Mucosa of descending colon (tissue), 3 donors: ENCODE data around the gene AKAP12. TPM values are rescaled to one million over a fixed set of nuclear protein-coding genes. Genes with fewer than 3 reads are reported as not detected.

Experiments
- ATAC-seq: fragments of 200-7000 bp; cut with Tn5 transposase; one replicate; pipeline ENCODE4 v1.9.1; 2020; ENCODE audit warnings: mild to moderate bottlenecking, moderate library complexity
- DNase-seq, 3 donors: peaks; one replicate each; pipeline ENCODE4 v3.0.0-alpha.2; 2020
- H3K36me3 ChIP-seq: fragments of 200-600 bp; one replicate; pipeline ENCODE4 v1.8.0; 2021; ENCODE audit warnings: low read depth, mild to moderate bottlenecking
- H3K4me1 ChIP-seq: fragments of 200-600 bp; one replicate; pipeline ENCODE4 v1.8.0; 2021; ENCODE audit warnings: low read depth, mild to moderate bottlenecking
- H3K4me3 ChIP-seq: fragments of 200-600 bp; one replicate; pipeline ENCODE4 v1.8.0; 2021; ENCODE audit warnings: mild to moderate bottlenecking
- H3K9me3 ChIP-seq: fragments of 200-600 bp; one replicate; pipeline ENCODE4 v1.8.0; 2021; ENCODE audit warnings: mild to moderate bottlenecking
- intact Hi-C, 2 donors: fragments of 100-400 bp; cut with DNase I in 1 of 2; cut with micrococcal nuclease in 1 of 2; formaldehyde crosslinking; loops; one replicate each; pipeline versions ENCODE4 v1.11.0 to v1.11.1; 2022; cut with DNase I, micrococcal nuclease
- total RNA-seq, 3 donors: library from RNA; stranded (reverse); fragmentation: NEBNext Ultra II Directional in 2 of 3; extraction: Animal tissue kit (Norgen Biotek cat#: 25700) in 2 of 3; gene quantifications; one replicate each; pipeline versions ENCODE4 v1.2.1 to v1.2.4, GENCODE V29; 2021 to 2023
- TF ChIP-seq, protein P1 (sequence below): fragments of 200-600 bp; IDR thresholded peaks from one replicate; pipeline ENCODE4 v1.8.0; 2022; ENCODE audit warnings: antibody characterized with exemption, mild to moderate bottlenecking
- donor health status: DM: no; HTN: no; CAD: no; lungs with moderate emphysema.
- donor health status: DM: no; HTN: no; CAD: no.
- donor health status: DM: no; HTN: yes; CAD: no.

The AKAP12 gene
- total RNA-seq, 3 donors from 2014 or later, result 6.3 to 192 (median 15.3) TPM

DNA sequence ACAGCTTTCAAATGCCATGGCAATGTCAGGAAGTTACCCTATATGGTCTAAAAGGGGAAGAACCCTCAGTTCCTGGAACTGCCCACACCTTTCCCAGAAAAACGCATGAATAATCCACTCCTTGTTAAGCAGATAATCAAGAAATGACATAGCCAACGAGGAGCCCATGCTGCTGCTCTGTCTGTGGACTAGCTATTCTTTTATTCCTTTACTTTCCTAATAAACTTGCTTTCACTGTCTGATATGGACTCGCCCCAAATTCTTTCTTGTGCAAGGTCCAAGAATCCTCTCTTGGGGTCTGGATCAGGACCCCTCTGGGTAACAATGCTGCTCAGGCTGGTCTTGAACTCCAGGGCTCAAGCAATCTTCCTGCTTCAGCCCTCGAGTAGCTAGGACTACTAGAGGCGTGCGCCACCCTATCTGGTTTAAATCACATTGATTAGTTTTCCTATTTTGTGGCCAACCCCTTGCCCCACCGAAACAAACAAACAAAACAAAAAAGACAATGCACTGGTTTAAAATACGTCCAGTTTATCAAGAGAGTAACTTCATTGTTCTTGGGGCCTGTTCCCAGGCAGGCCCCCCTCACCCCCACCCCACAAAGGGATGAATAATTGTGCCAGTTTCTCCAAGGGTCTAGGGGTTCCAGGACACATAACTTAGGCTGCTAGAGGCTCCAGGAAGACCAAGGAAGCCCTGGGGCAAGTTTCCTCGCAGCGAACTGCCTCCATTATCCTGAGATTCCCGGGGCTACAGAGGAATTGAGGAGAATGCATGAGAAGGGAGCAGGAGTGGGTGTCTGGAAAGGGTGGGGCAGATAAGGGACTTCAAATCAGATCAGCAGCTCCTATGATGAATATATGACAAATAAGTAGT, 10.1 kb upstream of the AKAP12 start:
- ATAC-seq (no peak), DNase-seq (no peak)
- TF ChIP-seq, protein P1, sequence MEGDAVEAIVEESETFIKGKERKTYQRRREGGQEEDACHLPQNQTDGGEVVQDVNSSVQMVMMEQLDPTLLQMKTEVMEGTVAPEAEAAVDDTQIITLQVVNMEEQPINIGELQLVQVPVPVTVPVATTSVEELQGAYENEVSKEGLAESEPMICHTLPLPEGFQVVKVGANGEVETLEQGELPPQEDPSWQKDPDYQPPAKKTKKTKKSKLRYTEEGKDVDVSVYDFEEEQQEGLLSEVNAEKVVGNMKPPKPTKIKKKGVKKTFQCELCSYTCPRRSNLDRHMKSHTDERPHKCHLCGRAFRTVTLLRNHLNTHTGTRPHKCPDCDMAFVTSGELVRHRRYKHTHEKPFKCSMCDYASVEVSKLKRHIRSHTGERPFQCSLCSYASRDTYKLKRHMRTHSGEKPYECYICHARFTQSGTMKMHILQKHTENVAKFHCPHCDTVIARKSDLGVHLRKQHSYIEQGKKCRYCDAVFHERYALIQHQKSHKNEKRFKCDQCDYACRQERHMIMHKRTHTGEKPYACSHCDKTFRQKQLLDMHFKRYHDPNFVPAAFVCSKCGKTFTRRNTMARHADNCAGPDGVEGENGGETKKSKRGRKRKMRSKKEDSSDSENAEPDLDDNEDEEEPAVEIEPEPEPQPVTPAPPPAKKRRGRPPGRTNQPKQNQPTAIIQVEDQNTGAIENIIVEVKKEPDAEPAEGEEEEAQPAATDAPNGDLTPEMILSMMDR, result no peak
- H3K36me3 ChIP-seq, result no peaks in the 10 kb centered on the region
- no peak overlapping the region for H3K4me3 ChIP-seq
- H3K4me1 ChIP-seq, result no peaks in the 10 kb centered on the region
- no peaks in the 10 kb centered on the region for H3K9me3 ChIP-seq
- intact Hi-C loops, result no loop called here

DNA sequence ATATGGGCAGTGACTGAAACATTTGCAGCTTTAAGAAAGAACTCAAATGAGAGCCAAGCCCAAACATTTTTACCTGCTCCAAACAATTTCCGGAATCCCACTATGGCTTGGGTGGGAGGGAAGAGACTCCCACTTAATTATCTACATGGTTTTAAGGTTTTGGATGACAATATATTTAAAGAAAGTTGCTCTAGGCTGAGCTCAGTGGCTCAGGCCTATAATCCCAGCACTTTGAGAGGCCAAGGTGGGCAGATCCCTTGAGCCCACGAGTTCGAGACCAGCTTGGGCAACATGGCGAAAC, 9.5 kb upstream of the AKAP12 start:
- DNase-seq, result no peak

DNA sequence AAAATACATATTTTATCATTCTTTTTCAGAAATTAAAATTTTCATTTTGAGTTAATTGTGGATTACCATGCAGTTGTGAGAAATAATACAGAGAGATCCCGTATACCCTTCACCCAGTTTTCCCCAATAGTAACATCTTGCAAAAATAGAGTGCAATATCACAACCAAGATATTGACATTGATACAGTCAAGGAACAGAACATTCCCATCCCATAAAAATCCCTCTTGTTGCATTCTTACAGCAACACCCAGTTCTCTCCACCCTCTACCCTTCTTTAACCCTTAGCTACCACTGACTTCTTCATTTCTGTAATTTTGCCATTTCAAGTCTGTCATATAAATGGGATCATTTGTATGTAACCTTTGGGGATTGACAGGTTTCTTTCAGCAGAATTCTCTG, 6.9 kb upstream of the AKAP12 start:
- intact Hi-C loops, result no loop called here
- no peak for DNase-seq
- TF ChIP-seq, protein P1, result no peak
- Histone ChIP-seq H3K4me3 (no peak overlapping the region), H3K4me1 (no peaks in the 10 kb centered on the region), H3K9me3 (no peaks in the 10 kb centered on the region), H3K36me3 (no peaks in the 10 kb centered on the region)
- no peak for ATAC-seq

More for the DNA sequence above, 9.5 kb upstream of the AKAP12 start:
- Histone ChIP-seq H3K36me3 (no peaks in the 10 kb centered on the region), H3K4me1 (no peaks in the 10 kb centered on the region), H3K9me3 (no peaks in the 10 kb centered on the region), H3K4me3 (no peak overlapping the region)
- TF ChIP-seq, protein P1, result no peak
- intact Hi-C loops, result no loop called here
- no peak for ATAC-seq

DNA sequence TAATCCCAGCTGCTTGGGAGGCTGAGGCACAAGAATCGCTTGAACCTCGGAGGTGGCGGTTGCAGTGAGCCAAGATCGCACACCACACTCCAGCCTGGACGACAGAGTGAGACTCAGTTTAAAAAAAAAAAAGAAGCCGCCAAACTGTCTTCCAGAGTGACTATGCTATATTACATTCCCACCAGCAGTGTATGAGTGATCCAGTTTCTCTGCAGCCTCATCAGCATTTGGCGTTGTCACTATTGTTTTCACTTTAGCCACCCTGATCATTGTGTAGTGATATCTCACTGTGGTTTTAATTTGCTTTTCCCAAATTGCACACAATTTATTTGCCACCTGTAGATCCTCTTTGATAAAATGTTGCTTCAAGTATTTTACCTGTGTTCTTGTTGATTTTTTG, 6.0 kb upstream of the AKAP12 start:
- ATAC-seq (no peak), DNase-seq (no peak)
- intact Hi-C loops, result no loop called here

DNA sequence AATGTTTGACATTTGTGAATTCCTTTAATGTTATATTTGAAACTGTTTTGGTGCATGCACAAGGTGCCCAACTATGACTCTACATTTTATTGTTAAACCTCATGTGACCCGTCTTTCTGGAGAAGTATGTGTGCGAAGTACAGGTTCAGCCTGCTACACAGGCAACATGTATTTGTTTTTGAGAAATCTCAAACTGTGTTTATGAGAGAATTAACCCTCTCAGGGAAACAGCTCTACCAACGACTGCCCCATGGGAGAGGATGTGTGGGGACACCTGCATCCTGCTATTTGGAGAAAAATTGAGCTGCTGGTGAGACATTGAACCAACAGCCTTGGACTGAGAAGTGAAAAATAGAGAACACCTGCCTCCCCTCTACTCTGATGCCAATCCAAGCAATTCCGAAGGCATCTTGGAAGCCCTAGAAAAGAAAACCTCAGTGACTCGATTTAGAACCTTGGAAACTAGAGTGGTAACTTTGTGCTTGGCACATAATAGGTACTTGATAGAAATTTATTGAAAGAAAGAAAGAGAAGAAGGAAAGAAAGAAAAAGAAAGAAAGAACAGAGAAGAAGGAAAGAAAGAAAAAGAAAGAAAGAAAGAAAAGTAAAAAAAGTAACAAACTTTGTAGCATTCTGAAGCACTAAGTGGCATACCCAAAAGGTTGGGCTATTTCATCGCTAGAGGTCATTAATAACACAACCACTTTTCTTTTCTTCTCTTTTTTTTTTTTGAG, 2.9 kb upstream of the AKAP12 start:
- peaks cover 6% of the 10 kb centered on the region for H3K4me1 ChIP-seq
- no peak for ATAC-seq
- no peaks in the 10 kb centered on the region for H3K36me3 ChIP-seq
- intact Hi-C loops, result no loop called here
- H3K9me3 ChIP-seq, result no peaks in the 10 kb centered on the region
- TF ChIP-seq, protein P1, result no peak
- no peak overlapping the region for H3K4me3 ChIP-seq
- DNase-seq, result no peak

More for the DNA sequence above, 6.0 kb upstream of the AKAP12 start:
- no peaks in the 10 kb centered on the region for H3K36me3 ChIP-seq
- TF ChIP-seq, protein P1, result no peak
- no peak overlapping the region for H3K4me3 ChIP-seq
- H3K9me3 ChIP-seq, result no peaks in the 10 kb centered on the region
- no peaks in the 10 kb centered on the region for H3K4me1 ChIP-seq
